ENCODE data around the gene JPT2.

- TF ChIP-seq CTCF (IDR thresholded peaks at IDR 0.05) (no peak), POLR2A (IDR thresholded peaks at IDR 0.05) (no peak)
Measured at GRCh38 chr16:1681032-1681431, 3.0 kb downstream of the JPT2 start.

Data from adrenal gland (tissue), 5 donors.